Mesendoderm (in vitro differentiated cells): Measurements from ENCODE around the gene PRKCQ.

Source experiments
- DNase-seq: peaks from one replicate; pipeline ENCODE4 v3.0.0; 2013
- H2AK5ac ChIP-seq: 2 replicates; pipeline ENCODE4 v1.6.1; 2013; ENCODE audit warnings: low read length, inconsistent platforms
- H2BK120ac ChIP-seq: 2 replicates; pipeline ENCODE4 v1.6.1; 2013; ENCODE audit warnings: low read depth, mild to moderate bottlenecking, low read length, moderate library complexity, mixed read lengths
- H2BK15ac ChIP-seq: replicated peaks from 2 replicates; pipeline ENCODE4 v1.6.1; 2013; ENCODE audit warnings: low read depth, mild to moderate bottlenecking, moderate library complexity
- H2BK5ac ChIP-seq: 2 replicates; pipeline ENCODE4 v1.6.1; 2013; ENCODE audit warnings: low read length, inconsistent platforms
- H3K18ac ChIP-seq: 2 replicates; pipeline ENCODE4 v1.6.1; 2013; ENCODE audit warnings: mild to moderate bottlenecking, low read length, mixed read lengths
- H3K23ac ChIP-seq: one replicate; pipeline ENCODE4 v1.6.1; 2013; ENCODE audit warnings: low read length
- H3K27ac ChIP-seq: 2 replicates; pipeline ENCODE4 v1.5.1; 2013; ENCODE audit warnings: low read depth, mild to moderate bottlenecking, inconsistent platforms, low read length, moderate library complexity
- H3K27me3 ChIP-seq: 2 replicates; pipeline ENCODE4 v1.6.1; 2013; ENCODE audit warnings: low read length, control low read depth, mild to moderate bottlenecking, inconsistent platforms; ENCODE audit not compliant: insufficient read depth, poor library complexity
- H3K36me3 ChIP-seq: 2 replicates; pipeline ENCODE4 v1.6.1; 2013; ENCODE audit warnings: low read length, inconsistent platforms; ENCODE audit not compliant: control insufficient read depth, insufficient read depth
- H3K4ac ChIP-seq: one replicate; pipeline ENCODE4 v1.6.1; 2013; ENCODE audit warnings: low read depth, mild to moderate bottlenecking, low read length, moderate library complexity
- H3K4me1 ChIP-seq: 2 replicates; pipeline ENCODE4 v1.6.1; 2013; ENCODE audit warnings: low read depth, low read length, inconsistent platforms; ENCODE audit not compliant: control insufficient read depth
- H3K4me2 ChIP-seq: 2 replicates; pipeline ENCODE4 v1.6.1; 2013; ENCODE audit warnings: low read length
- H3K4me3 ChIP-seq: 2 replicates; pipeline ENCODE4 v1.5.1; 2013; ENCODE audit warnings: mild to moderate bottlenecking, low read length
- H3K56ac ChIP-seq: one replicate; pipeline ENCODE4 v1.6.1; 2013; ENCODE audit warnings: low read length
- H3K79me1 ChIP-seq: 2 replicates; pipeline ENCODE4 v1.6.1; 2013; ENCODE audit warnings: low read length, inconsistent platforms
- H3K79me2 ChIP-seq: 2 replicates; pipeline ENCODE4 v1.6.1; 2013; ENCODE audit warnings: mild to moderate bottlenecking, low read length; ENCODE audit not compliant: control insufficient read depth, insufficient read depth
- H3K9ac ChIP-seq: 2 replicates; pipeline ENCODE4 v1.6.1; 2013; ENCODE audit warnings: low read length, inconsistent platforms
- H4K5ac ChIP-seq: one replicate; pipeline ENCODE4 v1.6.1; 2013; ENCODE audit warnings: low read length
- H4K8ac ChIP-seq: one replicate; pipeline ENCODE4 v1.6.1; 2013; ENCODE audit warnings: low read depth, mild to moderate bottlenecking, control low read depth, low read length, moderate library complexity
- WGBS: extraction: QIAGEN DNeasy Blood & Tissue Kit; methylation state at CpG from one replicate; pipeline ENCODE4 v1.1.7; 2013; ENCODE audit warnings: low lambda C conversion rate, missing lambda C conversion rate; ENCODE audit not compliant: insufficient coverage; ENCODE audit errors: extremely low coverage; 5-methylcytosine and 5-hydroxymethylcytosine counted together

The PRKCQ gene

DNA sequence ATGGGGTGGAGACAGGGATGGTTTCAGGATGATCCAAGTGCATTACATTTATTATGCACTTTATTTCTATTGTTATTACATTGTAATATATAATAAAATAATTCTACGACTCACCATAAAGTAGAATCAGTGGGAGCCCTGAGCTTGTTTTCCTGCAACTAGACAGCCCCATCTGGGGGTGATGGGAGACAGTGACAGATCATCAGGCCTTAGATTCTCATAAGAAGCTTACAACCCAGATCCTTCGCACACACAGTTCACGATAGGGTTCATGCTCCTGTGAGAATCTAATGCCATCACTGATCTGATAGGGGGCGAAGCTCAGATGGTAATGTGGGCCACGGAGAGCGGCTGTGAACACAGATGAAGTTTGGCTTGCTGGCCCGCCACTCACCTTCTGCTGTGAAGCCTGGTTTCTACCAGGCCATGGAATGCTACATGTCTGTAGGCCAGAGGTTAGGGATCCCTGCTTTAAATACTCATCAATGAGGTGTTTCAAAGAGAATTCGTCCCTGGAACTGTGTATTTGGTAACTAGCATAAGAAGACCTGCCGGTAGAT lies 21.2 kb upstream of the PRKCQ start:
- Histone ChIP-seq H3K9ac (no peak overlapping the region), H3K79me1 (no peaks in the 10 kb centered on the region), H3K27me3 (no peaks in the 10 kb centered on the region), H3K4me1 (no peaks in the 10 kb centered on the region), H3K36me3 (no peaks in the 10 kb centered on the region), H2BK5ac (no peak overlapping the region), H4K8ac (no peak overlapping the region), H2BK15ac (no peak overlapping the region), H3K27ac (no peak overlapping the region), H3K23ac (no peak overlapping the region), H4K5ac (no peak overlapping the region), H3K4me2 (no peak overlapping the region), H2BK120ac (no peak overlapping the region), H3K79me2 (no peaks in the 10 kb centered on the region), H3K56ac (no peak overlapping the region), H2AK5ac (no peak overlapping the region), H3K4ac (no peak overlapping the region), H3K4me3 (no peak overlapping the region), H3K18ac (no peak overlapping the region)
- no peak for DNase-seq
- WGBS: no CpG with 5 or more reads among the region's 9 CpGs

DNA sequence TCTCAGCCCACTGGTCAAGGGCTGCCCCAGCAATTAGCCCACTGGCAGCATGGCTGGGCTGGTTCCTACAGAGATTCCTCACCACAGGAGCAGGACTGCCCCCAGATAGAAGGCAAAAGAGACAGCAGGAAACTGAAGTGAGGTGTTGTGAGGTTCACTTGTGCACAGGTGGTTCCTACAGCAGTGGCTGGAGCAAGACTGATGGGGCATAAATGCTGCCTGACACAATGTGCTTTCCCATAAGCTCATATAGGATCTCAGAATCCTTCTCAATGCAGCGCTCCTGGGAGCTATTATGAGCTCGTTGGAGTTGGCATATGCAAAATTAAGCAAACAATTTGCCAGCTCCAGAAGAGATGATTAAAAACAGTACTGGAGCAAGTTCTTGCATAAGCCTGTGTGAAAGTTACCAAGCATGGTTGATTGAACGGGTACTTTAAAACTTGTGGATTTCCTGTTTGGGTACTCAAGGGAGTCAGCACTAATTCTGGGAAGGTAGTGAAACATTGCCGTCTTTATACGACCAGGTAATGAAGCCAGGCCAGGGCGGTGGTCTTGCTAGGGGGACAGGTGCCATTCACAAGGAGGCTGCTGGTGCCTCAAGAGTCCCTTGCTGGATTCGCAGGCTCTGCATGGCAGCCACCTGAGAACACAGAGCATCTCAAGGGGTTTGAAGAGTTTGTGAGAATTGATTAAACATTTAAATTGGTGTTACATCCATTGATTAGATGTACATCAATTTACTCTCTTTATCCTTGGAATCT lies 20.3 kb upstream of the PRKCQ start:
- H3K79me2 ChIP-seq: no peaks in the 10 kb centered on the region
- no peak overlapping the region for H4K5ac ChIP-seq
- H3K27ac ChIP-seq: no peak overlapping the region
- H3K36me3 ChIP-seq: no peaks in the 10 kb centered on the region
- no peak overlapping the region for H3K18ac ChIP-seq
- no peak overlapping the region for H2BK5ac ChIP-seq
- H3K4me1 ChIP-seq: no peaks in the 10 kb centered on the region
- H3K56ac ChIP-seq: no peak overlapping the region
- no peak overlapping the region for H3K23ac ChIP-seq
- H3K4me3 ChIP-seq: no peak overlapping the region
- no peak overlapping the region for H2BK15ac ChIP-seq
- H4K8ac ChIP-seq: no peak overlapping the region
- H3K4me2 ChIP-seq: no peak overlapping the region
- no CpG with 5 or more reads among the region's 7 CpGs for WGBS
- H3K79me1 ChIP-seq: no peaks in the 10 kb centered on the region
- H3K27me3 ChIP-seq: no peaks in the 10 kb centered on the region
- DNase-seq: no peak
- no peak overlapping the region for H3K9ac ChIP-seq
- H2AK5ac ChIP-seq: no peak overlapping the region
- no peak overlapping the region for H2BK120ac ChIP-seq
- H3K4ac ChIP-seq: no peak overlapping the region

DNA sequence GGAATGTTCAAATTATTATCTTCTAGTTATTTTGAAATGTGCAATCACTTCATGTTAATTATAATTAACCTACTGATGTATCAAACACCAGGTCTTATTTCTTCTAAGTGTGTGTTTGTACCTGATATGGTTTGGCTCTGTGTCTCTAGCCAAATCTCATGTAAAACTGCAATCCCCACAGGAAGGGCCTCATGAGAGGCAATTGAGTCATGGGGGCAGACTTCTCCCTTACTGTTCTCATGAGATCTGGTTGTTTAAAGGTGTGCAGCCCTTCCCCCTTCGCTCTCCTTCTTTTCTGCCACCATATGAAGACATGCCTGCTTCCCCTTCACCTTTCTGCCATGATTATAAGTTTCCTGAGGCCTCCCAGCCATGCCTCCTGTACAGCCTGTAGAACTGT lies 18.6 kb upstream of the PRKCQ start:
- Histone ChIP-seq H2BK15ac (no peak overlapping the region), H2BK120ac (no peak overlapping the region), H3K9ac (no peak overlapping the region), H3K79me1 (no peaks in the 10 kb centered on the region), H3K79me2 (no peaks in the 10 kb centered on the region), H3K4me3 (no peak overlapping the region), H3K18ac (no peak overlapping the region), H3K4me2 (no peak overlapping the region), H3K27me3 (no peaks in the 10 kb centered on the region), H3K23ac (no peak overlapping the region), H3K4me1 (no peaks in the 10 kb centered on the region), H2BK5ac (no peak overlapping the region), H2AK5ac (no peak overlapping the region), H3K36me3 (no peaks in the 10 kb centered on the region), H3K4ac (no peak overlapping the region), H3K56ac (no peak overlapping the region), H4K5ac (no peak overlapping the region), H4K8ac (no peak overlapping the region), H3K27ac (no peak overlapping the region)
- WGBS: no CpG with 5 or more reads among the region's 1 CpG
- no peak for DNase-seq

DNA sequence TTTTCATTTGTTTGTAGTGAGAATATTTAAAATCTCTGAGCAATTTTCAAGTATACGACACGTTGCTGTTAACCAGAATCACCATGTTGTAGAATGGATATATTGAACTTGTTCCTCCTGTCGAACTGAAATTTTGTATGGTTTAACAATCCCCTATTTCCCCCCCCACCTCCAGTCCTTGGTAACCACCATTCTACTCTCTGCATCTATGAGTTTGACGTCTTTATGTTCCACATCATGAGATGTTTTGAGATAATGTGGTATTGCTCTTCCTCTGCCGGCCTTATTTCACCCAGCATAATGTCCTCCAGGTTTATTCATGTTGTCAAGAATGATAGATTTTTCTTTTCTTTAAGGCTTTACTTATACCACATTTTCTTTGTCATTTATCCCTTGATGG lies 17.4 kb upstream of the PRKCQ start:
- Histone ChIP-seq H3K18ac (no peak overlapping the region), H3K4me3 (no peak overlapping the region), H3K4ac (no peak overlapping the region), H2BK120ac (no peak overlapping the region), H3K23ac (no peak overlapping the region), H3K56ac (no peak overlapping the region), H3K79me2 (no peaks in the 10 kb centered on the region), H2BK5ac (no peak overlapping the region), H4K5ac (no peak overlapping the region), H3K4me1 (no peaks in the 10 kb centered on the region), H3K27me3 (no peaks in the 10 kb centered on the region), H3K9ac (no peak overlapping the region), H3K79me1 (no peaks in the 10 kb centered on the region), H2BK15ac (no peak overlapping the region), H3K4me2 (no peak overlapping the region), H4K8ac (no peak overlapping the region), H2AK5ac (no peak overlapping the region), H3K27ac (no peak overlapping the region), H3K36me3 (no peaks in the 10 kb centered on the region)
- DNase-seq: no peak
- WGBS: no CpG with 5 or more reads among the region's 5 CpGs

DNA sequence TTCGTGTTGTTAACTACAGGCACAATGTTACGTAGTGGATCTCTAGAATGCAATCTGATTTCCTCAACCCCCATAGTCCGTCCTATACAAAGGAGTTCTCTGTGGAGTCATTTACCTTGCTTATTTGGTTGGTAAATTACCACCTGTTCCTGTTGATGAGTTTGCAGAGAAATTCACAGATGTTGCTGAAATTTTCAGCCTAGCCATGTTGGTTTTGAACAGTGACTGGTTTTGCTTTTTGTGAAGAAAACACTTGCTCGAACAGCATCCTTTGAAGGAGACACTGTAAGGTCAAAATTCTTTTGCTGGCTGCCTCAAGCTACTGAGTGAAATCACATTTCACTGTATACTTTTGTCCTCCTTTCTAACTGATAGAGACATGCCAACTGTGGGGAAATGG lies 15.4 kb upstream of the PRKCQ start:
- H3K79me2 ChIP-seq: no peaks in the 10 kb centered on the region
- no peak overlapping the region for H2AK5ac ChIP-seq
- H3K4me2 ChIP-seq: no peak overlapping the region
- WGBS: no CpG with 5 or more reads among the region's 4 CpGs
- H3K23ac ChIP-seq: no peak overlapping the region
- H3K79me1 ChIP-seq: no peaks in the 10 kb centered on the region
- H3K56ac ChIP-seq: no peak overlapping the region
- H3K27me3 ChIP-seq: no peaks in the 10 kb centered on the region
- no peak overlapping the region for H4K8ac ChIP-seq
- H3K18ac ChIP-seq: no peak overlapping the region
- H4K5ac ChIP-seq: no peak overlapping the region
- no peak overlapping the region for H2BK15ac ChIP-seq
- no peak overlapping the region for H3K4ac ChIP-seq
- no peaks in the 10 kb centered on the region for H3K4me1 ChIP-seq
- H3K27ac ChIP-seq: no peak overlapping the region
- no peak for DNase-seq
- no peaks in the 10 kb centered on the region for H3K36me3 ChIP-seq
- H2BK5ac ChIP-seq: no peak overlapping the region
- no peak overlapping the region for H2BK120ac ChIP-seq
- no peak overlapping the region for H3K4me3 ChIP-seq
- H3K9ac ChIP-seq: no peak overlapping the region

DNA sequence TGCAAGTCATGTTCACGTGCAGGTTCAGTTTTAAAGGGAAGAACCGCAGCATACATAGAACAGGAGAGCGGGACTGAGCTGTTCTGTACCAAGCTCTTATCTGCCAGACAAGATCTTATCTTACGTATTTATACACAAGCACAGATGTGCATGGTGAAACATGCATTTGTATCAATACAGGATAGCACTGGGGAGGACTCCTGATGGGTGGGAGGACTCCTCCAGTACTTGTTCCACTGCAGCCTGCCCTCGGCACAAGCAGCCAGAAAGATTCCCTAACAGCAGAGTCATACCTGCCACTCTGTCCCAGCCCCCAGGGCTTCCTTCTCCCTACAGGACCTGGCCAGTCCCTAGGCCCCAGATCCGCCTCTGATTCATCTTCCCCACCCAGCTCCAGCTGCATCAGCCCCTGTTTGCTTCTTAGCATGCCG lies 13.2 kb upstream of the PRKCQ start:
- peak; percentile 71 for DNase-seq
- no peak overlapping the region for H3K4me2 ChIP-seq
- no peaks in the 10 kb centered on the region for H3K27me3 ChIP-seq
- H3K56ac ChIP-seq: no peak overlapping the region
- no peaks in the 10 kb centered on the region for H3K4me1 ChIP-seq
- no CpG with 5 or more reads among the region's 7 CpGs for WGBS
- H3K79me1 ChIP-seq: no peaks in the 10 kb centered on the region
- H3K4ac ChIP-seq: no peak overlapping the region
- no peak overlapping the region for H4K5ac ChIP-seq
- H3K27ac ChIP-seq: no peak overlapping the region
- H3K36me3 ChIP-seq: no peaks in the 10 kb centered on the region
- no peak overlapping the region for H2BK5ac ChIP-seq
- H3K18ac ChIP-seq: no peak overlapping the region
- no peak overlapping the region for H4K8ac ChIP-seq
- no peak overlapping the region for H3K4me3 ChIP-seq
- no peak overlapping the region for H3K9ac ChIP-seq
- no peak overlapping the region for H2BK120ac ChIP-seq
- H2BK15ac ChIP-seq: no peak overlapping the region
- no peak overlapping the region for H3K23ac ChIP-seq
- H3K79me2 ChIP-seq: no peaks in the 10 kb centered on the region
- no peak overlapping the region for H2AK5ac ChIP-seq
